Loucy (cell line): ENCODE data around the gene MPIG6B.
A peak's percentile ranks its signal among the peaks of the same experiment; 100 is the strongest.

Experiments
- H2AFZ ChIP-seq: fragments of 200-600 bp; sonication (generic); 2 replicates; pipeline ENCODE4 v1.6.0; 2016; ENCODE audit warnings: antibody characterized with exemption, mild to moderate bottlenecking, low read length, moderate library complexity
- H3F3A ChIP-seq: fragments of 200-600 bp; 2 replicates; pipeline ENCODE4 v1.6.0; 2016; ENCODE audit warnings: antibody characterized with exemption, low read depth, mild to moderate bottlenecking
- H3K27me3 ChIP-seq: fragments of 200-600 bp; sonication (generic); 2 replicates; pipeline ENCODE4 v1.6.1; 2014; ENCODE audit warnings: low read length, mild to moderate bottlenecking; ENCODE audit not compliant: insufficient read depth, poor library complexity, severe bottlenecking
- H3K36me3 ChIP-seq: fragments of 200-600 bp; sonication (generic); 2 replicates; pipeline ENCODE4 v1.6.1; 2016; ENCODE audit warnings: low read length; ENCODE audit not compliant: insufficient read depth
- H3K4me1 ChIP-seq: fragments of 200-600 bp; sonication (generic); 2 replicates; pipeline ENCODE4 v1.5.1; 2014; ENCODE audit warnings: low read length, mild to moderate bottlenecking; ENCODE audit not compliant: insufficient read depth, poor library complexity, severe bottlenecking
- H3K4me2 ChIP-seq: fragments of 200-600 bp; sonication (generic); 2 replicates; pipeline ENCODE4 v1.6.0; 2014; ENCODE audit warnings: antibody characterized with exemption, low read length, low read depth, mild to moderate bottlenecking; ENCODE audit not compliant: poor library complexity, severe bottlenecking
- H3K4me3 ChIP-seq: fragments of 200-600 bp; sonication (generic); 2 replicates; pipeline ENCODE4 v1.5.1; 2014; ENCODE audit warnings: low read length, mild to moderate bottlenecking, mixed read lengths; ENCODE audit not compliant: poor library complexity, severe bottlenecking
- H3K79me2 ChIP-seq: fragments of 200-600 bp; sonication (generic); 2 replicates; pipeline ENCODE4 v1.6.1; 2014; ENCODE audit warnings: low read length; ENCODE audit not compliant: insufficient read depth
- H3K9ac ChIP-seq: fragments of 200-600 bp; sonication (generic); 2 replicates; pipeline ENCODE4 v1.6.0; 2014; ENCODE audit warnings: mild to moderate bottlenecking, low read depth, low read length, moderate library complexity; ENCODE audit not compliant: poor library complexity, severe bottlenecking
- H3K9me2 ChIP-seq: fragments of 200-600 bp; sonication (generic); replicated peaks from 2 replicates; pipeline ENCODE4 v1.6.1; 2016; ENCODE audit warnings: low read depth, low read length, mixed read lengths
- H3K9me3 ChIP-seq: fragments of 200-600 bp; sonication (generic); 2 replicates; pipeline ENCODE4 v1.6.1; 2014; ENCODE audit warnings: mild to moderate bottlenecking, antibody characterized with exemption, low read length, low read depth; ENCODE audit not compliant: insufficient read depth
- H4K20me1 ChIP-seq: fragments of 200-600 bp; sonication (generic); 2 replicates; pipeline ENCODE4 v1.6.0; 2014; ENCODE audit warnings: antibody characterized with exemption, low read length, mild to moderate bottlenecking; ENCODE audit not compliant: insufficient read depth, poor library complexity, severe bottlenecking
- EZH2phosphoT487 ChIP-seq: fragments of 200-600 bp; IDR thresholded peaks from 2 replicates; pipeline ENCODE4 v1.6.1; 2018; ENCODE audit warnings: antibody characterized with exemption, mild to moderate bottlenecking, moderate library complexity, borderline replicate concordance
- TF ChIP-seq, protein P1 (sequence below): fragments of 200-600 bp; sonication (generic); conservative IDR thresholded peaks from 2 replicates; pipeline ENCODE4 v1.5.1; 2014; ENCODE audit warnings: mild to moderate bottlenecking, antibody characterized with exemption, low read length

The MPIG6B gene

DNA sequence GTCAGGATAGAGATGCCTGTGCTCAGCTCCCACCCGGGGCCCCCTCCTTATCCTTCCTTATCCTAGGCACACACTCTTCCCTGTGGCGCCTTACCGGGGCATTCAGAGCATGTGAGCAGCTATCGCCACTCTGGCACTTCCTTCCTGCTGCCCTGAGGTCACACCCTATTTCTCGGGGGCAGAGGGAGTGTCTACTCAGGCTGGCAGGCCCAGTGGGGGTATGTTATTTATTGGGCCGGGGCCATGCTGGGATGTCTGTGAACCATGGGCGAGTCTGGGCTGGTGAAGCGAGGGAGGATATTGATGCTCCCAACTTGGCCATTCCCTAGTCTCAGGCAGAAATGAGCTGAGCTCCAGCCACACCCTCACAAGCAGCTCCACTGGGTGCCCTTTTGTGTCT, 11.9 kb upstream of the MPIG6B start:
- H3F3A ChIP-seq = no peaks in the 10 kb centered on the region
- no peaks in the 10 kb centered on the region for H3K9me2 ChIP-seq
- TF ChIP-seq, protein P1, sequence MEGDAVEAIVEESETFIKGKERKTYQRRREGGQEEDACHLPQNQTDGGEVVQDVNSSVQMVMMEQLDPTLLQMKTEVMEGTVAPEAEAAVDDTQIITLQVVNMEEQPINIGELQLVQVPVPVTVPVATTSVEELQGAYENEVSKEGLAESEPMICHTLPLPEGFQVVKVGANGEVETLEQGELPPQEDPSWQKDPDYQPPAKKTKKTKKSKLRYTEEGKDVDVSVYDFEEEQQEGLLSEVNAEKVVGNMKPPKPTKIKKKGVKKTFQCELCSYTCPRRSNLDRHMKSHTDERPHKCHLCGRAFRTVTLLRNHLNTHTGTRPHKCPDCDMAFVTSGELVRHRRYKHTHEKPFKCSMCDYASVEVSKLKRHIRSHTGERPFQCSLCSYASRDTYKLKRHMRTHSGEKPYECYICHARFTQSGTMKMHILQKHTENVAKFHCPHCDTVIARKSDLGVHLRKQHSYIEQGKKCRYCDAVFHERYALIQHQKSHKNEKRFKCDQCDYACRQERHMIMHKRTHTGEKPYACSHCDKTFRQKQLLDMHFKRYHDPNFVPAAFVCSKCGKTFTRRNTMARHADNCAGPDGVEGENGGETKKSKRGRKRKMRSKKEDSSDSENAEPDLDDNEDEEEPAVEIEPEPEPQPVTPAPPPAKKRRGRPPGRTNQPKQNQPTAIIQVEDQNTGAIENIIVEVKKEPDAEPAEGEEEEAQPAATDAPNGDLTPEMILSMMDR = no peak
- no peak for TF ChIP-seq EZH2phosphoT487
- peak overlapping the region; percentile 19 for H3K4me2 ChIP-seq
- H3K9me3 ChIP-seq = no peaks in the 10 kb centered on the region
- H3K4me3 ChIP-seq = no peak overlapping the region
- no peaks in the 10 kb centered on the region for H3K36me3 ChIP-seq
- peak overlapping the region; percentile 37 for H3K9ac ChIP-seq
- H2AFZ ChIP-seq = peak overlapping the region; percentile 47; the same call in 1 of the 2 replicates
- H3K79me2 ChIP-seq = no peaks in the 10 kb centered on the region
- H3K27me3 ChIP-seq = no peaks in the 10 kb centered on the region
- no peaks in the 10 kb centered on the region for H4K20me1 ChIP-seq
- peaks cover 40% of the 10 kb centered on the region for H3K4me1 ChIP-seq

GRCh38 chr6:31712296-31712695, 10.9 kb upstream of the MPIG6B start:
- no peaks in the 10 kb centered on the region for H3K36me3 ChIP-seq
- H3K9me3 ChIP-seq = no peaks in the 10 kb centered on the region
- TF ChIP-seq EZH2phosphoT487 = no peak
- TF ChIP-seq, protein P1 = peak; percentile 59
- no peaks in the 10 kb centered on the region for H3K79me2 ChIP-seq
- H3K27me3 ChIP-seq = no peaks in the 10 kb centered on the region
- H3F3A ChIP-seq = no peaks in the 10 kb centered on the region
- no peak overlapping the region for H3K4me3 ChIP-seq
- no peaks in the 10 kb centered on the region for H3K9me2 ChIP-seq
- peaks cover 40% of the 10 kb centered on the region for H3K4me1 ChIP-seq
- no peak overlapping the region for H2AFZ ChIP-seq
- H3K9ac ChIP-seq = peak overlapping the region; percentile 3
- no peaks in the 10 kb centered on the region for H4K20me1 ChIP-seq
- no peak overlapping the region for H3K4me2 ChIP-seq

DNA sequence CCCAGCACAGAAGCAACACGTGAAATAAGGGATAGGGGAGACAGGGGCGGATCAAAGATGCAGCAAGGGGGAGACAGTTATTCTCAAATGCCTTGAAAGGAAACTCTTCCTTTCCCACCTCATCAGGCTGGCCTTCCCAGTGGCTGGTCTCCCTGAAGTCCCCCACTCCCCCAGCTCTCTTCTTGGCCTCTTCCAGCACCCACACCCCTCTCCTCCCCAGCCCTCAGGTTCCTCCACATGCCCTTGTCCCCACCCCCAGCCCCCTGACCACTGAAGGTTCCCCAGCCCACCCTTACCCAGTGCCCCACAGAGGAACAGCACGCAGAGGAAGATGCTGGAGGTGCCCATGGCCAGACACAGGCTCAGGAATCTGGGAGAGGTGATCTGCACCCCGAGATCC, 9.7 kb upstream of the MPIG6B start:
- Histone ChIP-seq H4K20me1 (no peaks in the 10 kb centered on the region), H3K9ac (peak overlapping the region; percentile 52), H3K27me3 (no peaks in the 10 kb centered on the region), H3K4me1 (peaks cover 40% of the 10 kb centered on the region), H3K9me3 (no peaks in the 10 kb centered on the region), H3K4me3 (no peak overlapping the region), H3K79me2 (no peaks in the 10 kb centered on the region), H3F3A (no peaks in the 10 kb centered on the region), H3K4me2 (no peak overlapping the region), H3K36me3 (no peaks in the 10 kb centered on the region), H3K9me2 (no peaks in the 10 kb centered on the region), H2AFZ (no peak overlapping the region)
- TF ChIP-seq, protein P1 = no peak
- no peak for TF ChIP-seq EZH2phosphoT487
